NOMO-1 treated with DMSO at 0.1 percent for 48 hours (cell line): ENCODE measurements around the gene CCDC92B.
"Not testable (repeated sequence)": the region's sequence is repeated elsewhere in the genome, so short reads cannot be mapped to it uniquely, and the experiment has no call there.

ENCODE experiments used
- DNase-seq: peaks from one replicate; lab custom pipeline; 2025; ENCODE audit not compliant: unreplicated experiment; lab: John Stamatoyannopoulos, UW

The CCDC92B gene

DNA sequence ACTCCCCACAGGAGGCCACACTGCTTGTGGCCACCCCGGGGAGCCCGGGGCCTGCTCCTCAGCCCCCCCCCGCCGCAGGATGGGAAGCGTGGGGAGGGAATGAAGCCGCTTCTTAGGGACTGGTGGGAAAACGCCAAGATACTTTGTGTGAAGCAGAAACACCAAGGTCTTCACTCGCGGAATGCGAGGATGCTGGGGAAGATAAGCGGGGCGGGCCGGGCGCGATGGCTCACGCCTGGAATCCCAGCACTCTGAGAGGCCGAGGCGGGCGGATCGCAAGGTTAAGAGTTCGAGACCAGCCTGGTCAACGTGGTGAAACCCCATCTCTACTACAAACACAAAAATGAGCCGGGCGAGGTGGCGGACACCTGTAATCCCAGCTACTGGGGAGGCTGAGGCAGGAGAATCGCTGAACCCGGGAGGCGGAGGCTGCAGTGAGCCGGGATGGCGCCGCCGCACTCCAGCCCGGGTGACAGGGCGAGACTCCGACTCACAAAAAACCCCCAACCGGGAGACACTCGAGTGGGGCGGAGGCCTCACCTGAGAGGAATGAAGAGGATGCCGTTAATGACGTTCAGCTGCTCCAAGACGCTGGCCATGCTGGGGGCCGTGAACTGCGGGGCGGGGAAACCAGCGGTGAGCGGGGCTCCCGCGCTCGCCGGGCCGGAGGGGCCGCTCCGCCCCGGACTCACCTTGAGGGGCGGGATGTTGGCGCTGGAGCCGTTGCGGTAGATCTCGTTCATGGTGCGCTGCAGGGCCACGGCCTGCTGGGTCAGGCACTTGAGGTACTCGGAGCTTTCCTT, 58.2 kb downstream of the CCDC92B start:
- DNase-seq = no peak

DNA sequence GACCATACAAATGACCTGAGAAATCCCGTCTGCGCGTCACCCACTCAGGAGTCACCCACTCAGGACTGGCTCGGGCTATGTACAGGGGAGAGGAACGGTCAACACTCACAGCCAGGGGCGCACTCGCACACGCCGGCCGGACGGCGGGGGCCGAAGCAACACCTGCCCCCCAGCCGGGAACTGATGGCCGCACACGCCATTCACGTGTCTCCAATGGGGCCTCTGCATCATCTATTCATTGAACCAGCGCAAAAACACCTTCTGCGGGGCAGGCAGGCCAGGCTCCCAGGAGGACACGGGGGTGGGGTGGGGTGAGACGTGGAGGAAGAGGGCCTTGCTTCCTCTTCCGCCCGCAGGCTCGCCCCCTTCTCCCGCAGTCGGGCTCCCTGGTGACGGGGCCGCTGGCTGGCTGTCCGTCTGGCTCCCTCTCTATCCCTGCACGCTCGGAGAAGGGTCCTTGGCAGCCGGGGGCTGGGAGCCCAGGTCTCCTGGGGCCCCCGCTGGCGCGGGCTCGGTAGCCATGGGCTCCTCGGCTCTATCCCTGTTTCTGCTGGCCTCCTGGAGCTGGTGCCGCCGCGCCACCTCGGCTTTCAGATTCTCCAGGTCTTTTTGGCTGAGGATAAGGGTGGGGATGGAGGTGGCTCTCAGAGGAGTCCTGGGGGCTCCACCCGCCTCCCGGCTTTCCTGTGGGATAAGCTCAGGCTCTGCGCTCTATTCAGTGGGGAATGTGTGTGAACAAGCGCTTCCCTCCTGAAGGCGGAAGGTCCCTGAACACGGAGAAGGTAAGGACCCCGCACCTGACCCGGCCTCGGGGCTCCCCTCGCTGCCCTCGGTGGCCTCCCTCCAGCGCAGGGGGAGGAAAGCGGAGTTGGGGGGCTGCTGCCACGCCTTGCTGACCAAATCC, 59.0 kb downstream of the CCDC92B start:
- no peak for DNase-seq

GRCh38 chr17:2689411-2690164, 59.9 kb downstream of the CCDC92B start:
- DNase-seq = no peak

- DNase-seq = no peak
These were observed 60.8 kb downstream of the CCDC92B start for GRCh38 chr17:2688351-2689342.

DNA sequence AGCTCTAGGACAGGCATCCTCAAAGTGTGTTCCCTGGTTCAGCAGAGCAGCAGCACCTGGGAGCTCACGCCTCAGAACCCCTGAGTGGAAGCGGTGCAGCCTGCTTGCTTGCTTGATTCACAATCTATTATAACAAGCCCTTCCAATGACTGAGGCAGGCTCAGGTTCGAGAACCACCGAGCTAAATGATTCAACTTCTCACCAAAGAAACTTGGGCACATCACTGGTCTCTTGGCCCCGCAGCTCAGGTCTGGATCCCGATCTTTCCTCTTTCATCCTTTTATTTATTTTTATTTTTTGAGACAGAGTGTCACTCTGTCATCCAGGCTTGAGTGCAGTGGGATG, 62.4 kb downstream of the CCDC92B start:
- no peak for DNase-seq

- DNase-seq = no peak
These were observed 63.8 kb downstream of the CCDC92B start for GRCh38 chr17:2685696-2686095.

DNA sequence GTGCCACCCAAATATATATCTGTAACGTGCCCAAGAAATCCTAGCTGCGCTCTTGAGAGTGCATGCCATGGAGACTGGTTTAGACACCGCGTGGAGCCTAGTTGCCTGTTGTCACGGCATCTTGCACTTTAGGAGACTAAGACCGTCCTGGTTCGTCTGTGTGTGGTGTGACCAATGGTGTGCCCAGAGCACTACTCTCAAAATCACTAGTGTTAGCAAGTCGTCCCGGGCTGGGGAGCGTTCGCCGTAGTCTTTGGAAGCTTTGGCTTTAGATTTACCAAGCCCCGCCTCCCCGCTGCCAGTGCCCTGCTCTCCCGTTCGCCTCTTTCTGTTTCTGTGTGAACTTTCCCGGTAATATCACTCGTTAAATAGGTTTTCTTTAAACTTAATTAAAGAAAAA, 64.9 kb downstream of the CCDC92B start:
- no peak for DNase-seq

- no peak for DNase-seq
These were observed 65.5 kb downstream of the CCDC92B start for GRCh38 chr17:2683912-2684311.

DNA sequence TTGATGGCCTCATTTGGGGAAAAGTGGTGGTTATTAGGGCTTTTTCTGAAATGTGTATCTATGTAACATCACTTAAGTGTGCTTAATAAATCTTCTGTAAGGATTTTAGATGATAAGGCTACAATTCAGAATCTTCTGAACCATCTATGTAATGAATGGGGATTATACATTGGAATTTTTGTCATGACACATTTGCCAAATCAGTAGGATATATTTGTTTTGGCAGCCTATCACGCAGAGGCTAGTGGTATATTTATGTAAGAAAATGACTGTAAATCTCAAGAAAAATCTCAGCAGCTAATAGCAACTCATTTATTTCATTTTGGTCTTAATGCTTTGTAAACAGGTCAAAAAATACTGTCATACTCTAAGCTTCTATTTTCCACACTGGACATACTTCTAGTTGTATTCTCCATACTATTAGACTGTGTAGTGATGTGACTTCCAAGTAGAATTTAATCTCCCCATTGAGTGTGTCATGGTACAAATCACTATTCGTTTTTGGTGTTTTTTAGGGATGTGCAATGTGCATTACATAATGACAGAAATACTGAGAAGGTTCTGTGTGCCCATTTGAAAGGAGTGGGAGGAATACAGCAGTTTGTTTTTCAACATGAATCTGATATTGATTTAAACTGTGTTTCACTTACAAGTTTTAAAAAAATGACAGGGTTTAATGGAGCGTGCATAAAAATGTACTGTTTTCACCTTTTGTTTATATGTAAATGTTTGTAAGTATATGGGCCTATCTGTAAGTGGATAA, 67.1 kb downstream of the CCDC92B start:
- no peak for DNase-seq

DNA sequence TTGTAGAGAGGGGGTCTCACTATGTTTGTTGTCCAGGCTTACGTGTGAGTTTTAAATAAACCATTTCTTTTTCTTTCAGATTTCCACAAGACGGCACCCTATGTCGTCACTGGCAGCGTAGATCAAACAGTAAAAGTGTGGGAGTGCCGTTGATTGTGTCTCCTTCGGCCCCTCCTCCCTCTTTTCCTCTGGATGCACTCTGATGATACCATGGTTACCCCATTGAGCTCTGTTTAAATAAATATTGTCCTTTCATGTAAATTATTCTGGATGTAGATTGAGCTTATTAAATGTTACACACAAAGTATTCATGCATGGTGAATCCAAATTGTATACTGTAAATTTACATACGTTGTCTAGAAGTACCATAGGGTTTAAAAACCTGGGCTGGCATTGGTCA, 67.8 kb downstream of the CCDC92B start:
- no peak for DNase-seq

DNA sequence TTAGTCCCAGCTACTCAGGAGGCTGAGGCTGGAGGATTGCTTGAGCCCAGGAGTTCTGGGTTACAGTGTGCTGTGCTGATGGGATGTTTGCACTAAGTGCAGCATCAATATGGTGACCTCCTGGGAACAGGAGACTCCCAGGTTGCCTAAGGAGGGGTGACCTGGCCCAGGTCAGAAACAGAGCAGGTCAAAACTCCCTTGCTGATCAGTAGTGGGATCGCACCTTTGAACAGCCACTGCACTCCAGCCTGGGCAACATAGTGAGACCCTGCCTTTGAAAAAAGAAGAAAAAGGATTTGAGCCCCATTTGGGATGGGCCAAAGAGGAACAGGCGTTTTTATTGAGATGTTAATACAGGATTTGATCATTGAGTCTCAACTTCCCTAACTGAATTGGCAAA, 68.5 kb downstream of the CCDC92B start:
- no peak for DNase-seq

DNA sequence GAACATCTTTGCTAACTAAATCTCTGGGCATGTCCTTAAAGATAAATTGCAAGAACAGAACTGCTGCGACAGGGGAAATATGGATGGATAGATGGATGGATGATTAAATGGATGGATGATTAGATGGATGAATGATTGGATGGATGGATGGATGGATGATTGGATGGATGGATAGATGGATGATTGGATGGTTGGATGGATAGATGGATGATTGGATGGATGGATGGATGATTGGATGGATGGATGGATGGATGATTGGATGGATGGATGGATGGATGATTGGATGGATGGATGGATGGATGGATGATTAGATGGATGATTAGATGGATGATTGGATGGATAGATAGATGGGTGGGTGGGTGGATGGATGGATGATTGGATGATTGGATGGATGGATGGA, 70.2 kb downstream of the CCDC92B start:
- not testable (repeated sequence) for DNase-seq
